GM10266 (cell line): ENCODE measurements around the gene GSG1L.

Experiments used
- DNase-seq: peaks from one replicate; pipeline ENCODE4 v3.0.0; 2012; ENCODE audit errors: extremely low spot score
- CTCF ChIP-seq: IDR thresholded peaks from 2 replicates; pipeline ENCODE4 v1.5.1; 2012; ENCODE audit warnings: mild to moderate bottlenecking, low read depth; ENCODE audit not compliant: control insufficient read depth, insufficient read depth; ENCODE audit errors: missing control alignments

GSG1L gene

DNA sequence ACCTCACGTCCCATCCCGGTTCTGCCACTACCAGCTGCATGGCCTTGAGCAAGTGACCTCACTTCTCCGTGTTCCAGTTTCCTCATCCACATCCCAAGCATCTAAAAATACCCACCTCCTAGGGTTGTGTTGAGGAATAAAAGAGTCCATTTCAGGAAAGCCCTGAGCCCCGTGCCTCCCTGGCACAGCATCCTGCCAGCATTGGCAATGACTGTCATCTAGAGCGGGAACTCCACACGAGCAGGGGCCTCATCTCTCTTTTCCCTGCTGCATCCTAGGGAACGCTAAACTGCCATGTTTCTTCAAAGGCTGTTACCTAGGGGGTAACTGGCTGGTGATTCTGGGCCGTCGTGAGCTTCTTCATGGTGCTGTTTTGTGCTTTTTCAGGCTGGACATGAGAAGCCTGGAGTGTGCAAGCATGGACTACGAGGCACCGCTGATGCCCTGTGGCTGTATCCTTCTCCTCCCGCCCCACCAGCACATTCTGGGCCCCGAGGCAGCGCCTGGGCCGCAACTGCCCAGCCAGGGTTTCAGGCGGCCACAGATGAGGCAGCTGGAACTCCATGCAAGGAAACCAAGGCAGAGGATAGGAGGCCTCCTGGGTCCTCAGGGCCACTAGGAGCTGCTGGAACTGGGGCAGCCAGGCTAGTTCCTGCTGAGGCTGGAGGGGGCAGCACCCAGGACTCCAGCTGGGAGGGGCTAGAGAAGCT is 292.2 kb downstream of the GSG1L start:
- no peak for TF ChIP-seq CTCF
- DNase-seq, result no peak

GRCh38 chr16:27770271-27771196 is 293.0 kb downstream of the GSG1L start:
- no peak for DNase-seq
- TF ChIP-seq CTCF, result no peak

DNA sequence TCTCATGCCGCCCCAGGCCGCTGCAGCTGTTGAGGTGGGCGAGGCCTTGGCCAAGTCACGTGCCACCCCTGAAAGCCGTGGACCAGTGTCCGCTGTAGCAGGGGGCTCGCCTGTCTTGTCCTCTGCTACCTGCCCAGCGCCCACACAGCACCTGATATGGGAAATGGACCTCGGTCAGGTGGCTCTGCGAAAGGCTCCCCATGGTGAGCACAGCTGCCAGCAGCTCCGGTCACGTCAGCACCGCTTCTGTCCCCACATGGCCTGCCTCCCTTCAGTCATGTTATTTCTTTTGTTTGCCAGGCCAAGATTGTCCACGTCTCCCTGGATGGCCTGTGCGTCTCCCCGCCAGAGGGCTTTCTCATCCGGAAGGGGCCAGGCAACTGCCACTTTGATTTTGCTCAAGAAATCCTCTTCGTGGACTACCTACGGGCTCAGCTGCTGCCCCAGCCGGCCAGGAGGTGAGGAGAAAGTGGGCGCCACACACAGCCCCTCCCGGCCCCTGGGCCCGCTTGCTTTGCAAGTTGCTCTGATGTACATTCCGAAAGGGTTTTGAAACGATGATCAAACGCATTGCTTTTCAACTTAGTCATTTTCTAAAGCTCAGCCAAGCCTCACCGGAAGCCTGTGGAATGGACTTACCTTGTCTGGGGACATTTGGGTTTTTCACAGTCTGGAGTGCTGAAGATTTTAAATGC is 293.8 kb downstream of the GSG1L start:
- TF ChIP-seq CTCF, result no peak
- no peak for DNase-seq

GRCh38 chr16:27768651-27769272 is 294.8 kb downstream of the GSG1L start:
- no peak for TF ChIP-seq CTCF
- DNase-seq, result no peak

- TF ChIP-seq CTCF, result no peak
- no peak for DNase-seq
These were observed 295.4 kb downstream of the GSG1L start for GRCh38 chr16:27767971-27768591.

GRCh38 chr16:27767081-27767480 is 296.4 kb downstream of the GSG1L start:
- no peak for TF ChIP-seq CTCF
- DNase-seq, result no peak
